HG03064 (cell line): Measurements from ENCODE around the gene SCEL.
A peak's percentile ranks its signal among the peaks of the same experiment; 100 is the strongest.

Source experiments
- ATAC-seq: cut with Tn5 transposase; IDR thresholded peaks from one replicate; pipeline ENCODE4 v1.9.1; 2021; ENCODE audit warnings: low read depth; ENCODE audit not compliant: unreplicated experiment

The SCEL gene

GRCh38 chr13:77521194-77521593, 14.3 kb upstream of the SCEL start:
- ATAC-seq = no peak

DNA sequence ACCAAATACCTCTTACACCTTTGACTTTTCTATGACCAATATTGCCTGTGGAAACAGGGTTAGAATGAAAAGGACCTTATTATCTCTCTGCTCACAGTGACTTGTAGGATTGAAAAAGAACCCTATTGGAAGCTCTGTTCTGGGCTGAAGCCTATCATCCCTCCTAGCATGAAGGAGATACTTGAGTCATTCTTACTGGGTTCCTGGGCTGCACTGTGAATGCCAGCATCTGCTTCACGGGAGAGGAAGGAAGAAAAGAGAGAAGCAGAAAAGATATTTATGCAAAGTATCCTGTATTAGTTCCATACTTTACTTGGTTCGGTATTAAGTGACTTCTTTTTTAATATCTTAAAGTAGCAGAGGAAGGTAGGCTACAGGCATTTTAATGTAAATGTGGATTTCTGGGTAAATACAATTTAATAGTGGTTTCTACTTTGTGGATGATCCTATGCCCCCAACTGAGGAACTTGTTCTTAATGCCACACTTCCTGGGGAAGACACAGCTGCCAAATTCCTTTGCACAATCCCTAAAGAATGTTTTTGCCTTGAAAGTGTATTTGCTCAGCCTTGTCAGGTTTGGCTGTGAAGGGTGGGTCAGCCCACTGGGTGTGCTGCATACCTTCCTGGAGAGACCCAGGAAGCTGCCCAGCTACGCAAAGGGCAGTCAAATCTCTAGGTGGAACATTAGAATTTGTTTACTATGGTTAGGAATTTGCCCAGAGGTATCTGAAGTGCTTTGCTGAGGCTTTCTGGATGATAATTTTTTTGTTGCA, 13.7 kb upstream of the SCEL start:
- no peak for ATAC-seq

- no peak for ATAC-seq
These were observed 13.1 kb upstream of the SCEL start for GRCh38 chr13:77522444-77522843.

GRCh38 chr13:77523386-77523785, 12.1 kb upstream of the SCEL start:
- ATAC-seq = no peak

GRCh38 chr13:77523834-77524728, 11.4 kb upstream of the SCEL start:
- no peak for ATAC-seq

- no peak for ATAC-seq
These were observed 7.1 kb upstream of the SCEL start for GRCh38 chr13:77528414-77528813.

DNA sequence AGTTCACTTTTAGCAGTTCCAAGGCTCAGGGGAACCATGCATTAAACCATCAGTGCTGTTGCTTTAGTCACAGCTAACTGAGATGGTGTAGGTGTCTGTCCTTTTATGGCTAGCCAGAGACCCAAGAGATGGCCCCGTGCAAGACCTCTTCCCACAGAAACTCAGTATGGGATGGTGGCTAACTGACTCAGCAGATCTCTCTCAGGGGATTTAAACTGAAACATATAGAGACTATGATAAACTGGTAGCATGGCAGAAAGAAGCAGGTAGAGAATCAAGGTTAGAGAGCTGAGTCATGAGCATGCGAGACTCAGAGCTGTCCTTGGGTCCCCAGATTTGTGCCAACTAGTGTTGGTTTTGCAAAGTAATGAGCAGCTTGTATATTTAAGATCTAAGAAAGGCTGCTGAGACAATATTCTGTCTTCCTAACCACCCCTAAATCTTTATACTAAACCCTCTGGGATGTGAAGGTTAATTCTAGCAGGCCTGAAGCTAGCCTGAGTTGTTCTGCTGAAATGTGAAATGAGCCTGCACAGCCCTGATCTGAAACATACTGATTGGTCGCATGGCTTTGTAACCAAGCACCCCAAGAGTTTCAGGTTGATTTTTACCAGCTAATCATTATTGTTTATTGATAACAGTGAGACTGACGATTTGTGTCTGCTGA, 6.5 kb upstream of the SCEL start:
- peak; percentile 90 for ATAC-seq

- ATAC-seq = no peak
These were observed 6.0 kb upstream of the SCEL start for GRCh38 chr13:77529501-77529840.

- no peak for ATAC-seq
These were observed 4.6 kb upstream of the SCEL start for GRCh38 chr13:77530875-77531274.

- no peak for ATAC-seq
These were observed 2.5 kb upstream of the SCEL start for GRCh38 chr13:77532983-77533382.

GRCh38 chr13:77533875-77534788, 1.4 kb upstream of the SCEL start:
- no peak for ATAC-seq

DNA sequence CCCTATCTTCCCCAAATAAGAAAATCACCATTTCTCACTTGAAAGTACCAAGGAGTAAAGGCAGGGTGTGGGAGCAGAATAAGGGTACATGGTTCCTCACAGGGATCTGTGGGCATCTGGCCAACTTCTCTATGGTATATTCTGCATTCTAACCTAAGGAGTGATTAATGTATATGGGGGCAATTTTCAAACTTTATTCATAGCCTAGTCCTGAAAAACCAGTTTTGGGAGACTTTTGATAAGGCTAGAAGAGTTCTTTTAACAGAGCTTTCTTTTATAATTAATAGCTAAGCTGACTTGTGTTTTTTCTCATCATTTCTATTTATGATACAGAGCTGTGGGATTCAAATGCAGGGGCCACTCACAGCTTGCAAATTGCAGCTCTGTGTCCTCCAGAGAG, 852 bp downstream of the SCEL start:
- no peak for ATAC-seq

DNA sequence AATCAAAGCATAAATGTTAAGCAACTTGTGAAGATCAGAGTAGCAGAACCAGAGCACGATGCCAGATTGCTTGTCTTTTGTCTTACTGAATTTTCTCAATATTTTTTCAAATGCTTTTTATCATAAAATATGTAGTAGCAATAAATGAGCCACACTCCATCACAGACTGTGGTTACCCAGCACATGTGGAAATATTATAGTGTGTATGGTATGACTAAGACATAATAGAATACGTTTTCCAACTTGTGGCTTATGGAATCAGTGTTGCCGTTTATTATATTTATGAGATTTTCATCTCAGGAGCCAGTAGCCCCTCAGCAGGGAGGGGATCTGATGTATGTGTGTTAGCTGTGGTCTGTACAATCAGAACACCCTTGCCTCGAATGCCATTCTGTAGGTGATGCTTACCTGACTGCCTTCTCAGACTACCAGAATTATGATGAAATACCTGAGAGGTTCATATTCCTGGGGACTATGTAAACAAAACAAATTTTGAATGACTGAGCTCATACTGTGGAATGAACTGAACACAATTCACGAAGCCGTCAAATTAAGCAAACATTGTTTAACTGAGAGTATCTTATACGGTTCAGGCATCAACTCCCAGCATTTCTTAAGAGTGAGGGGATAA, 1.9 kb downstream of the SCEL start:
- ATAC-seq = no peak

GRCh38 chr13:77543711-77544110, 8.2 kb downstream of the SCEL start:
- no peak for ATAC-seq

DNA sequence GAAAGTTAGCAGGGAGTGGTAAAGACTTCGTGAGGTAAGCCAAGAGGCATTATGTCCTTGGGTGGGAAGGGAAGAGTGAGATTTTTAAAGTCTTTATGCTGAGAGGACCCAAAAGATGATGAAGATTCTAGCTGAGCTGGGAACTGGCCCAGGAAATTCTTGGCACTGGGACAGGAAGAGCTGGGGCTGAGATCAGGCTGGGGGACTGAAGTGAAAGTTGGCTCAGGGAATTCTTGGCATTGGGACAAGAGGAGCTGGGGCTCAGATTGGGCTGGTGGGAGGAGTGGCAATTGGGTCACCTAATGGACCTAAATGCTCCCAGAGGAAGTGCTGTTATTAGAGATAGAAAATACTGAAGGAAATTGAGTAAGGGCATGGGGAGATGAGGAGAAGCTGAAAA, 8.8 kb downstream of the SCEL start:
- no peak for ATAC-seq

- peak; percentile 54 for ATAC-seq
These were observed 9.3 kb downstream of the SCEL start for GRCh38 chr13:77544758-77545338.

- no peak for ATAC-seq
These were observed 10.3 kb downstream of the SCEL start for GRCh38 chr13:77545626-77546412.

GRCh38 chr13:77548095-77548494, 12.6 kb downstream of the SCEL start:
- ATAC-seq = no peak

DNA sequence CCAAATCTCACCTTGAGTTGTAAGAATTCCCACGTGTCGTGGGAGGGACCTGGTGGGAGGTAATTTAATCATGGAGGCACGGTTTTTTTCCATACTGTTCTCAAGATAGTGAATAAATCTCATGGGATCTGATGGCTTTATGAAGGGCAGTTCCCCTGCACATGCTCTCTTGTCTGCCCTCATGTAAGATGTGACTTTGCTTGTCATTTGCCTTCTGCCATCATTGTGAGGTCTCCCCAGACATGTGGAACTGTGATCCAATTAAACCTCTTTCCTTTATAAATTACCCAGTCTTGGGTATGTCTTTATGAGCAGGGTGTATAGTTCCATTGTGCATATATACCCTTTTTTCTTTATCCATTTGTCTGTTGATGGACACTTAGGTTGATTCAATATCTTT, 13.1 kb downstream of the SCEL start:
- ATAC-seq = no peak
